ENCODE results near the gene LRRC63. TPM values are rescaled to one million over a fixed set of nuclear protein-coding genes. Genes with fewer than 3 reads are reported as not detected.
A peak's percentile ranks its signal among the peaks of the same experiment; 100 is the strongest.

LRRC63 gene
- total and polyA plus RNA-seq, 9 of the 15 experiments (the other 6 are each of a cell fraction or from before 2014, with no cell fraction given) = 0.07 to 0.41 (median 0.24) TPM; not detected in 1

DNA sequence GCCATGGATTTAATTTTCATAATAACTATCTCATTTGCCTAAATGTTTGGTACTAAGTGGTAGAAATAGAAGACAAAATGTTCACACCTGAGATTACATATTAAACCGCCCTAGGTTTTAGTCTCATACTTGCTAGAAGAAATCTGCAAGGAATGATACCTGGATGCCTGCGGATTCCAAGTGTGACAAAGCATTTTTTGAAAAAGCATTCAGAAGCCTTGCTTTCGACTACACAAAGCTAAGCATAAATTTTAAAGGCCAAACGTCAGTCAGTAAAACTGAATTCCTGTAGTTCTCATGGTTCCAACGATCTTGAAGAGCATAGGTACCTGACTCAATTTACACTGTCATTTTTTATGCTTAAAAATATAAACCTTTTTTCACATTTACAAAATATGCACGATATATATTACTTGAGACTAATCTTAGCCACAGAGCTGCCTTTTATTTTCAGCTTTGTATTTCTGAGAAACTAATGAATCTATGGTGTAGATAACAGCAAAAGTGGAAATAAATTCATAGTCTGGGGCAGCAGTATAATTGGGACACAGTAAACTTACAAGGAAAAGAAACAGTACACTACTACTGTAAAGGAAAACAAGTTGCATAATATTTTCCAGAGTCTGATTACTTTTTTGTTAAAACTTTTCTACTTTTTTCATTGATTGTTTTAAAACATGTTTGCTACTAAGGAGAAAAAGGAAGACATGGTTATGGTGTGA, 1.2 kb upstream of the LRRC63 start (continued):
- TF ChIP-seq, protein P1, sequence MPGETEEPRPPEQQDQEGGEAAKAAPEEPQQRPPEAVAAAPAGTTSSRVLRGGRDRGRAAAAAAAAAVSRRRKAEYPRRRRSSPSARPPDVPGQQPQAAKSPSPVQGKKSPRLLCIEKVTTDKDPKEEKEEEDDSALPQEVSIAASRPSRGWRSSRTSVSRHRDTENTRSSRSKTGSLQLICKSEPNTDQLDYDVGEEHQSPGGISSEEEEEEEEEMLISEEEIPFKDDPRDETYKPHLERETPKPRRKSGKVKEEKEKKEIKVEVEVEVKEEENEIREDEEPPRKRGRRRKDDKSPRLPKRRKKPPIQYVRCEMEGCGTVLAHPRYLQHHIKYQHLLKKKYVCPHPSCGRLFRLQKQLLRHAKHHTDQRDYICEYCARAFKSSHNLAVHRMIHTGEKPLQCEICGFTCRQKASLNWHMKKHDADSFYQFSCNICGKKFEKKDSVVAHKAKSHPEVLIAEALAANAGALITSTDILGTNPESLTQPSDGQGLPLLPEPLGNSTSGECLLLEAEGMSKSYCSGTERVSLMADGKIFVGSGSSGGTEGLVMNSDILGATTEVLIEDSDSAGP (CRISPR knock-in tag; IDR thresholded peaks at IDR 0.05) = no peak
- TF ChIP-seq TAF15 (IDR thresholded peaks at IDR 0.05; ENCODE audit: low read depth, low read length) (no peak), GABPB2 (CRISPR knock-in tag; conservative IDR thresholded peaks at IDR 0.05) (no peak), ZNF778 (CRISPR knock-in tag; IDR thresholded peaks at IDR 0.05) (no peak), BCOR (IDR thresholded peaks at IDR 0.05) (no peak), CBFA2T3 (IDR thresholded peaks at IDR 0.05) (no peak), CEBPG (CRISPR knock-in tag; IDR thresholded peaks at IDR 0.05) (no peak), CEBPG (tag; conservative IDR thresholded peaks at IDR 0.05 in 1 of 2, IDR thresholded peaks at IDR 0.05 in 1 of 2) (0 out of 4 replicates have a peak, but pooled peaks of 1 of the 2 experiments have one; percentile 38), ZNF12 (CRISPR knock-in tag; IDR thresholded peaks at IDR 0.05) (no peak), BDP1 (IDR thresholded peaks at IDR 0.05; ENCODE audit: insufficient read depth, insufficient read length) (no peak), MYBL2 (IDR thresholded peaks at IDR 0.05; ENCODE audit: low read depth) (no peak), MYBL2 (CRISPR knock-in tag; IDR thresholded peaks at IDR 0.05; ENCODE audit: borderline replicate concordance) (no peak), POLR2B (IDR thresholded peaks at IDR 0.05; ENCODE audit: low read depth, partially characterized antibody) (no peak), CBX5 (IDR thresholded peaks at IDR 0.05; ENCODE audit: borderline replicate concordance, low read depth) (no peak), RBM39 (optimal IDR thresholded peaks at IDR 0.05; ENCODE audit: low read depth, low read length) (no peak), BRD4 (IDR thresholded peaks at IDR 0.05) (no peak), FUS (optimal IDR thresholded peaks at IDR 0.05; ENCODE audit: low read depth, low read length) (no peak)
- TF ChIP-seq, protein P2, sequence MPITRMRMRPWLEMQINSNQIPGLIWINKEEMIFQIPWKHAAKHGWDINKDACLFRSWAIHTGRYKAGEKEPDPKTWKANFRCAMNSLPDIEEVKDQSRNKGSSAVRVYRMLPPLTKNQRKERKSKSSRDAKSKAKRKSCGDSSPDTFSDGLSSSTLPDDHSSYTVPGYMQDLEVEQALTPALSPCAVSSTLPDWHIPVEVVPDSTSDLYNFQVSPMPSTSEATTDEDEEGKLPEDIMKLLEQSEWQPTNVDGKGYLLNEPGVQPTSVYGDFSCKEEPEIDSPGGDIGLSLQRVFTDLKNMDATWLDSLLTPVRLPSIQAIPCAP (CRISPR knock-in tag; IDR thresholded peaks at IDR 0.05; ENCODE audit: borderline replicate concordance) = no peak
- TF ChIP-seq, protein P3, sequence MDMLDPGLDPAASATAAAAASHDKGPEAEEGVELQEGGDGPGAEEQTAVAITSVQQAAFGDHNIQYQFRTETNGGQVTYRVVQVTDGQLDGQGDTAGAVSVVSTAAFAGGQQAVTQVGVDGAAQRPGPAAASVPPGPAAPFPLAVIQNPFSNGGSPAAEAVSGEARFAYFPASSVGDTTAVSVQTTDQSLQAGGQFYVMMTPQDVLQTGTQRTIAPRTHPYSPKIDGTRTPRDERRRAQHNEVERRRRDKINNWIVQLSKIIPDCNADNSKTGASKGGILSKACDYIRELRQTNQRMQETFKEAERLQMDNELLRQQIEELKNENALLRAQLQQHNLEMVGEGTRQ (CRISPR knock-in tag; IDR thresholded peaks at IDR 0.05) = no peak
- TF ChIP-seq, protein P4, sequence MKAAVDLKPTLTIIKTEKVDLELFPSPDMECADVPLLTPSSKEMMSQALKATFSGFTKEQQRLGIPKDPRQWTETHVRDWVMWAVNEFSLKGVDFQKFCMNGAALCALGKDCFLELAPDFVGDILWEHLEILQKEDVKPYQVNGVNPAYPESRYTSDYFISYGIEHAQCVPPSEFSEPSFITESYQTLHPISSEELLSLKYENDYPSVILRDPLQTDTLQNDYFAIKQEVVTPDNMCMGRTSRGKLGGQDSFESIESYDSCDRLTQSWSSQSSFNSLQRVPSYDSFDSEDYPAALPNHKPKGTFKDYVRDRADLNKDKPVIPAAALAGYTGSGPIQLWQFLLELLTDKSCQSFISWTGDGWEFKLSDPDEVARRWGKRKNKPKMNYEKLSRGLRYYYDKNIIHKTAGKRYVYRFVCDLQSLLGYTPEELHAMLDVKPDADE (conservative IDR thresholded peaks at IDR 0.05; ENCODE audit: control insufficient read depth, low read depth, low read length) = no peak
- TF ChIP-seq, protein P5, sequence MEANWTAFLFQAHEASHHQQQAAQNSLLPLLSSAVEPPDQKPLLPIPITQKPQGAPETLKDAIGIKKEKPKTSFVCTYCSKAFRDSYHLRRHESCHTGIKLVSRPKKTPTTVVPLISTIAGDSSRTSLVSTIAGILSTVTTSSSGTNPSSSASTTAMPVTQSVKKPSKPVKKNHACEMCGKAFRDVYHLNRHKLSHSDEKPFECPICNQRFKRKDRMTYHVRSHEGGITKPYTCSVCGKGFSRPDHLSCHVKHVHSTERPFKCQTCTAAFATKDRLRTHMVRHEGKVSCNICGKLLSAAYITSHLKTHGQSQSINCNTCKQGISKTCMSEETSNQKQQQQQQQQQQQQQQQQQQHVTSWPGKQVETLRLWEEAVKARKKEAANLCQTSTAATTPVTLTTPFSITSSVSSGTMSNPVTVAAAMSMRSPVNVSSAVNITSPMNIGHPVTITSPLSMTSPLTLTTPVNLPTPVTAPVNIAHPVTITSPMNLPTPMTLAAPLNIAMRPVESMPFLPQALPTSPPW (CRISPR knock-in tag; IDR thresholded peaks at IDR 0.05) = no peak

Data from K562 (cell line).